WTC11 (cell line): Measurements from ENCODE around the gene TAF3. TPM values are rescaled to one million over a fixed set of nuclear protein-coding genes. Genes with fewer than 3 reads are reported as not detected.

Experiments
- ATAC-seq: fragments of 200-7000 bp; cut with Tn5 transposase; 2 replicates; pipeline ENCODE4 v1.10.0; 2021; ENCODE audit warnings: mild to moderate bottlenecking, moderate library complexity
- CTCF ChIA-PET: fragments of 300-600 bp; sonication (Branson Sonifier 250); formaldehyde crosslinking; loops from one replicate; lab custom pipeline; 2021; ENCODE audit warnings: antibody characterized with exemption; lab: Charles Lee
- POLR2A ChIA-PET: fragments of 350-600 bp; sonication (Branson Sonifier 250); formaldehyde crosslinking; loops from one replicate; lab custom pipeline; 2021; ENCODE audit warnings: antibody characterized with exemption; lab: Charles Lee
- DNase-seq: peaks from one replicate; pipeline ENCODE4 v3.0.0; 2021; ENCODE audit warnings: low spot score
- H3K27ac Mint-ChIP-seq: 2 replicates; pipeline ENCODE4 v1.8.0; 2021; ENCODE audit warnings: mixed read lengths
- H3K27me3 Mint-ChIP-seq: 2 replicates; pipeline ENCODE4 v1.8.0; 2021; ENCODE audit warnings: low read depth, mild to moderate bottlenecking, moderate library complexity, mixed read lengths
- H3K36me3 Mint-ChIP-seq: 2 replicates; pipeline ENCODE4 v1.8.0; 2021; ENCODE audit warnings: mixed read lengths
- H3K4me1 Mint-ChIP-seq: 2 replicates; pipeline ENCODE4 v1.8.0; 2022; ENCODE audit warnings: mixed read lengths
- H3K4me3 Mint-ChIP-seq: 2 replicates; pipeline ENCODE4 v1.8.0; 2021; ENCODE audit warnings: mild to moderate bottlenecking, moderate library complexity, mixed read lengths
- H3K9me3 Mint-ChIP-seq: 2 replicates; pipeline ENCODE4 v1.8.0; 2021; ENCODE audit warnings: mixed read lengths
- AR ChIP-seq: fragments of 250-450 bp; sonication (Bioruptor Pico); IDR thresholded peaks from 2 replicates; pipeline ENCODE4 v1.9.0; 2021; ENCODE audit warnings: mild to moderate bottlenecking
- ATF3 ChIP-seq: sonication (generic); formaldehyde crosslinking; conservative IDR thresholded peaks from 2 replicates; pipeline ENCODE4 v1.8.1; 2022; ENCODE audit warnings: mild to moderate bottlenecking, missing genetic modification reagents
- ATF6 ChIP-seq: sonication (generic); formaldehyde crosslinking; IDR thresholded peaks from 2 replicates; pipeline ENCODE4 v1.8.1; 2023; ENCODE audit warnings: mild to moderate bottlenecking, missing genetic modification reagents
- CBFB ChIP-seq: sonication (generic); formaldehyde crosslinking; IDR thresholded peaks from 2 replicates; pipeline ENCODE4 v1.8.1; 2022; ENCODE audit warnings: mild to moderate bottlenecking, low read depth, missing genetic modification reagents
- E2F1 ChIP-seq: sonication (generic); formaldehyde crosslinking; IDR thresholded peaks from 2 replicates; pipeline ENCODE4 v1.8.0; 2022; ENCODE audit warnings: mild to moderate bottlenecking, missing genetic modification reagents
- ELF4 ChIP-seq: sonication (generic); formaldehyde crosslinking; IDR thresholded peaks from 2 replicates; pipeline ENCODE4 v1.8.1; 2022; ENCODE audit warnings: low read depth, mild to moderate bottlenecking, moderate library complexity, missing genetic modification reagents
- ESRRA ChIP-seq: sonication (generic); formaldehyde crosslinking; IDR thresholded peaks from 2 replicates; pipeline ENCODE4 v1.8.1; 2022; ENCODE audit warnings: mild to moderate bottlenecking, missing genetic modification reagents, borderline replicate concordance
- FOXJ3 ChIP-seq: sonication (generic); formaldehyde crosslinking; IDR thresholded peaks from 2 replicates; pipeline ENCODE4 v1.9.0; 2021; ENCODE audit warnings: missing genetic modification reagents, mild to moderate bottlenecking, borderline replicate concordance
- HMGA2 ChIP-seq: fragments of 250-450 bp; sonication (Bioruptor Pico); IDR thresholded peaks from 2 replicates; pipeline ENCODE4 v1.4.0; 2021; ENCODE audit warnings: mild to moderate bottlenecking, moderate library complexity
- RORB ChIP-seq: fragments of 250-450 bp; sonication (Bioruptor Pico); IDR thresholded peaks from 2 replicates; pipeline ENCODE4 v1.9.0; 2021; ENCODE audit warnings: mild to moderate bottlenecking
- SOX15 ChIP-seq: fragments of 250-450 bp; sonication (Bioruptor Pico); IDR thresholded peaks from 2 replicates; pipeline ENCODE4 v1.9.0; 2021; ENCODE audit warnings: mild to moderate bottlenecking
- TCF7 ChIP-seq: sonication (generic); formaldehyde crosslinking; IDR thresholded peaks from 2 replicates; pipeline ENCODE4 v1.8.0; 2022; ENCODE audit warnings: mild to moderate bottlenecking, low read depth, missing genetic modification reagents, moderate library complexity
- TEAD4 ChIP-seq: sonication (generic); formaldehyde crosslinking; IDR thresholded peaks from 2 replicates; pipeline ENCODE4 v1.8.0; 2022; ENCODE audit warnings: mild to moderate bottlenecking, missing genetic modification reagents
- TP53 ChIP-seq: sonication (generic); formaldehyde crosslinking; IDR thresholded peaks from 2 replicates; pipeline ENCODE4 v1.8.1; 2023; ENCODE audit warnings: mild to moderate bottlenecking, missing genetic modification reagents
- ZNF281 ChIP-seq: sonication (generic); formaldehyde crosslinking; IDR thresholded peaks from 2 replicates; pipeline ENCODE4 v1.8.0; 2023; ENCODE audit warnings: mild to moderate bottlenecking, missing genetic modification reagents
- ZNF423 ChIP-seq: fragments of 250-450 bp; sonication (Bioruptor Pico); IDR thresholded peaks from 2 replicates; pipeline ENCODE4 v2.1.2; 2022; ENCODE audit warnings: mild to moderate bottlenecking, moderate library complexity
- ZSCAN18 ChIP-seq: fragments of 250-450 bp; sonication (Bioruptor Pico); IDR thresholded peaks from 2 replicates; pipeline ENCODE4 v2.1.2; 2022; ENCODE audit warnings: mild to moderate bottlenecking, moderate library complexity
- total RNA-seq: library from RNA; stranded (reverse); gene quantifications from 3 replicates; pipeline ENCODE4 v1.2.3, GENCODE V29; 2021

The TAF3 gene
- total RNA-seq, 1 experiment from 2014 or later: 8.9 TPM

GRCh38 chr10:8049045-8049864 is 230.9 kb downstream of the TAF3 start:
- POLR2A ChIA-PET: interaction anchor here (0.6 to 1.0 kb wide), 2 partner anchors 10 to 177 kb away, joined by 3 read pairs; no protein-coding TSS in a partner anchor
- Mint-ChIP-seq H3K36me3 (no peaks in the 10 kb centered on the region), H3K27me3 (peaks cover 97% of the 10 kb centered on the region), H3K9me3 (no peaks in the 10 kb centered on the region)
- peak; percentile 9 for ATAC-seq
- TF ChIP-seq TCF7 (CRISPR knock-in tag) (no peak), RORB (CRISPR knock-in tag) (no peak), ZNF423 (peak; percentile 57), HMGA2 (CRISPR knock-in tag) (no peak)
- TF ChIP-seq, all 79 proteins: peak for 1
- Mint-ChIP-seq H3K27ac (no peak overlapping the region), H3K4me3 (peak overlapping the region; percentile 50), H3K4me1 (peaks cover 66% of the 10 kb centered on the region)
- CTCF ChIA-PET: interaction anchor here (1.4 kb wide), 1 partner anchor 11 kb away, joined by 3 read pairs; no protein-coding TSS in a partner anchor
- peak; percentile 68 for DNase-seq

GRCh38 chr10:8049865-8050555 is 231.7 kb downstream of the TAF3 start:
- H3K36me3 Mint-ChIP-seq: no peaks in the 10 kb centered on the region
- ATAC-seq (peak; percentile 1), DNase-seq (no peak)
- no peak overlapping the region for H3K27ac Mint-ChIP-seq
- H3K4me3 Mint-ChIP-seq: peak overlapping the region; percentile 63
- no peaks in the 10 kb centered on the region for H3K9me3 Mint-ChIP-seq
- ChIA-PET CTCF (interaction anchor here (1.4 kb wide), 1 partner anchor 10 kb away, joined by 3 read pairs; no protein-coding TSS in a partner anchor), POLR2A (interaction anchor here (1.0 kb wide), 1 partner anchor 9 kb away, joined by 3 read pairs; no protein-coding TSS in a partner anchor)
- peaks cover 60% of the 10 kb centered on the region for H3K4me1 Mint-ChIP-seq
- peaks cover 95% of the 10 kb centered on the region for H3K27me3 Mint-ChIP-seq
- no peak for TF ChIP-seq ELF4 (CRISPR knock-in tag)

GRCh38 chr10:8050556-8051108 is 232.3 kb downstream of the TAF3 start:
- ATAC-seq (no peak), DNase-seq (no peak)
- Mint-ChIP-seq H3K9me3 (no peaks in the 10 kb centered on the region), H3K4me1 (peaks cover 56% of the 10 kb centered on the region), H3K27ac (no peak overlapping the region), H3K4me3 (peak overlapping the region; percentile 63), H3K27me3 (peaks cover 95% of the 10 kb centered on the region), H3K36me3 (no peaks in the 10 kb centered on the region)
- ChIA-PET CTCF (interaction anchor here (1.4 kb wide), 1 partner anchor 10 kb away, joined by 3 read pairs; no protein-coding TSS in a partner anchor), POLR2A (interaction anchor here (0.6 kb wide), 1 partner anchor 15 kb away, joined by 4 read pairs; no protein-coding TSS in a partner anchor)
- no peak for TF ChIP-seq TEAD4 (CRISPR knock-in tag)
- TF ChIP-seq TP53: no peak
- TF ChIP-seq E2F1 (CRISPR knock-in tag): no peak
- TF ChIP-seq ATF6 (CRISPR knock-in tag): no peak
- no peak for TF ChIP-seq ESRRA (CRISPR knock-in tag)
- no peak for TF ChIP-seq FOXJ3 (CRISPR knock-in tag)
- TF ChIP-seq ZSCAN18 (CRISPR knock-in tag): no peak
- no peak for TF ChIP-seq ATF3 (CRISPR knock-in tag)
- no peak for TF ChIP-seq ZNF281 (CRISPR knock-in tag)
- no peak for TF ChIP-seq SOX15 (CRISPR knock-in tag)
- no peak for TF ChIP-seq CBFB
- no peak for TF ChIP-seq AR (CRISPR knock-in tag)
